HCT116 (cell line): ENCODE data around the gene SNX25. TPM values are rescaled to one million over a fixed set of nuclear protein-coding genes. Genes with fewer than 3 reads are reported as not detected.
"Not testable (repeated sequence)": the region's sequence is repeated elsewhere in the genome, so short reads cannot be mapped to it uniquely, and the experiment has no call there.

Source experiments
- ATAC-seq: fragments of 200-7000 bp; cut with Tn5 transposase; 2 replicates; pipeline ENCODE4 v1.9.1; 2020; ENCODE audit warnings: mild to moderate bottlenecking, moderate library complexity
- BruUV-seq: library from RNA; stranded (reverse); fragments of 400-500 nt; replicated peaks from 2 replicates; lab custom pipeline; 2021; lab: Mats Ljungman, UMichigan
- CTCF ChIA-PET: fragments of 300-600 bp; sonication (Branson Sonifier 250); formaldehyde crosslinking; loops from one replicate; lab custom pipeline; 2021; ENCODE audit warnings: antibody characterized with exemption; lab: Charles Lee
- POLR2A ChIA-PET: fragments of 300-600, 350-600 bp; sonication (Branson Sonifier 250); formaldehyde crosslinking; loops from one replicate; lab custom pipeline; 2021; ENCODE audit warnings: antibody characterized with exemption; lab: Charles Lee
- RAD21 ChIA-PET, 2 experiments: fragments of 300-600 bp; sonication (Branson Sonifier 250); formaldehyde crosslinking; loops; one replicate each; lab custom pipeline; 2023; ENCODE audit warnings: low total read pairs in 2 of 2; ENCODE audit not compliant: uncharacterized antibody in 2 of 2, unreplicated experiment in 2 of 2, low non-redundant PET in 1 of 2; lab: Charles Lee
- DNase-seq: peaks from one replicate; pipeline ENCODE4 v3.0.0-alpha.2; 2010; ENCODE audit warnings: low read depth, low spot score
- H2AFZ ChIP-seq: fragments of 200-600 bp; shearing (Covaris generic), sonication (generic); 2 replicates; pipeline ENCODE4 v1.6.1; 2017; ENCODE audit warnings: low read depth, mixed run types, mixed read lengths, antibody characterized with exemption, low read length; ENCODE audit not compliant: poor library complexity, severe bottlenecking
- H3K27ac ChIP-seq: 2 replicates; pipeline ENCODE4 v1.5.1; 2012; ENCODE audit warnings: low read depth, low read length
- H3K27me3 ChIP-seq: fragments of 200-600 bp; sonication (generic); 2 replicates; pipeline ENCODE4 v1.6.1; 2016; ENCODE audit warnings: mixed run types, low read length, mixed read lengths; ENCODE audit not compliant: insufficient read depth
- H3K36me3 ChIP-seq, 2 experiments: fragments of 200-500 bp in 1 of 2; fragments of 200-600 bp in 1 of 2; sonication (Bioruptor generic) in 1 of 2; sonication (generic) in 1 of 2; 2 replicates each; pipeline versions ENCODE4 v1.5.1 to v1.6.1; 2014 to 2016; ENCODE audit warnings: low read length in 2 of 2, inconsistent platforms in 1 of 2, mixed read lengths in 1 of 2, mixed run types in 1 of 2; ENCODE audit not compliant: insufficient read depth in 2 of 2, control insufficient read depth in 1 of 2
- H3K4me1 ChIP-seq, 2 experiments: fragments of 200-600 bp in 1 of 2; sonication (generic) in 1 of 2; 2 replicates each; pipeline versions ENCODE4 v1.5.1 to v1.6.1; 2012 to 2017; ENCODE audit warnings: low read length in 2 of 2, inconsistent platforms in 1 of 2, mild to moderate bottlenecking in 1 of 2, mixed read lengths in 1 of 2, mixed run types in 1 of 2, moderate library complexity in 1 of 2; ENCODE audit not compliant: insufficient read depth in 2 of 2, control insufficient read depth in 1 of 2
- H3K4me2 ChIP-seq: fragments of 200-600 bp; sonication (generic); 2 replicates; pipeline ENCODE4 v1.6.1; 2017; ENCODE audit warnings: mixed run types, low read length, mixed read lengths
- H3K4me3 ChIP-seq, 2 experiments: fragments of 200-600 bp in 1 of 2; sonication (generic) in 1 of 2; replicated peaks in 1 of 2; 2 replicates each; pipeline ENCODE4 v1.5.1; 2011 to 2016; ENCODE audit warnings: low read length in 2 of 2, control low read depth in 1 of 2, low read depth in 1 of 2, mild to moderate bottlenecking in 1 of 2, mixed read lengths in 1 of 2, mixed run types in 1 of 2
- H3K79me2 ChIP-seq: fragments of 200-600 bp; sonication (generic); 2 replicates; pipeline ENCODE4 v1.6.1; 2017; ENCODE audit warnings: mild to moderate bottlenecking, mixed run types, low read length, moderate library complexity, mixed read lengths; ENCODE audit not compliant: insufficient read depth
- H3K9ac ChIP-seq: fragments of 200-600 bp; sonication (generic); 2 replicates; pipeline ENCODE4 v1.6.1; 2016; ENCODE audit warnings: low read length, mixed read lengths
- H3K9me2 ChIP-seq: fragments of 200-600 bp; sonication (generic), shearing (Covaris generic); 2 replicates; pipeline ENCODE4 v1.6.1; 2017; ENCODE audit warnings: mixed run types, mild to moderate bottlenecking, moderate library complexity; ENCODE audit not compliant: insufficient read depth
- H3K9me3 ChIP-seq, 2 experiments: fragments of 200-500 bp in 1 of 2; fragments of 200-600 bp in 1 of 2; sonication (Bioruptor generic) in 1 of 2; sonication (generic) in 1 of 2; 2 replicates each; pipeline ENCODE4 v1.6.1; 2014 to 2017; ENCODE audit warnings: low read length in 2 of 2, mixed read lengths in 2 of 2, inconsistent platforms in 1 of 2, low read depth in 1 of 2, mild to moderate bottlenecking in 1 of 2, mixed run types in 1 of 2, moderate library complexity in 1 of 2; ENCODE audit not compliant: control insufficient read depth in 1 of 2, insufficient read depth in 1 of 2
- H4K20me1 ChIP-seq: fragments of 200-600 bp; sonication (generic), shearing (Covaris generic); 2 replicates; pipeline ENCODE4 v1.6.1; 2017; ENCODE audit warnings: mixed run types, mild to moderate bottlenecking, moderate library complexity; ENCODE audit not compliant: insufficient read depth
- ATF3 ChIP-seq: IDR thresholded peaks from 2 replicates; pipeline ENCODE4 v1.6.1; 2012
- EZH2phosphoT487 ChIP-seq: fragments of 200-600 bp; IDR thresholded peaks from 2 replicates; pipeline ENCODE4 v1.6.1; 2018; ENCODE audit warnings: antibody characterized with exemption, borderline replicate concordance
- FOSL1 ChIP-seq: IDR thresholded peaks from 2 replicates; pipeline ENCODE4 v1.6.1; 2012; ENCODE audit warnings: low read depth
- JUND ChIP-seq: IDR thresholded peaks from 2 replicates; pipeline ENCODE4 v1.6.1; 2012
- REST ChIP-seq: IDR thresholded peaks from 2 replicates; pipeline ENCODE4 v1.6.1; 2012; ENCODE audit warnings: low read depth
- TCF7L2 ChIP-seq: IDR thresholded peaks from 2 replicates; pipeline ENCODE4 v1.7.0; 2011; ENCODE audit warnings: borderline replicate concordance, inconsistent platforms; ENCODE audit not compliant: insufficient read depth, insufficient read length; ENCODE audit errors: extremely low read depth
- YY1 ChIP-seq: IDR thresholded peaks from 2 replicates; pipeline ENCODE4 v1.6.1; 2011; ENCODE audit warnings: low read length, low read depth, moderate library complexity, mild to moderate bottlenecking; ENCODE audit not compliant: insufficient replicate concordance; ENCODE audit errors: extremely low read depth
- ZBTB33 ChIP-seq: IDR thresholded peaks from 2 replicates; pipeline ENCODE4 v1.6.1; 2011; ENCODE audit warnings: mild to moderate bottlenecking, low read length, moderate library complexity; ENCODE audit not compliant: insufficient replicate concordance; ENCODE audit errors: extremely low read depth
- ZNF274 ChIP-seq: fragments of 200-500 bp; sonication (Bioruptor generic); IDR thresholded peaks from 2 replicates; pipeline ENCODE4 v1.6.1; 2014; ENCODE audit warnings: mild to moderate bottlenecking, low read depth, low read length, inconsistent platforms
- intact Hi-C: fragments of 100-400 bp; cut with micrococcal nuclease; formaldehyde crosslinking; loops from 2 replicates; pipeline ENCODE4 v1.10.0; 2022
- total RNA-seq: library from RNA; stranded (reverse); gene quantifications from one replicate; pipeline ENCODE4 v1.2.1, GENCODE V29; 2021; ENCODE audit not compliant: unreplicated experiment

Gene SNX25
- total RNA-seq, 1 experiment from 2014 or later: 20.9 TPM

- H4K20me1 ChIP-seq: no peaks in the 10 kb centered on the region
- peaks cover 0 to 8% of the 10 kb centered on the region in 2 experiments; a peak in 2 of 4 replicates for H3K4me1 ChIP-seq
- intact Hi-C loops: no loop called here
- H3K36me3 ChIP-seq: no peaks in the 10 kb centered on the region
- ATAC-seq (no peak), DNase-seq (no peak)
- H3K9ac ChIP-seq: no peak overlapping the region
- no peaks in the 10 kb centered on the region for H3K9me3 ChIP-seq
- no peaks in the 10 kb centered on the region for H3K79me2 ChIP-seq
- no peak overlapping the region for H3K4me2 ChIP-seq
- H3K9me2 ChIP-seq: no peaks in the 10 kb centered on the region
- POLR2A ChIA-PET: no interaction called here
- no peak overlapping the region for H3K4me3 ChIP-seq
- RAD21 ChIA-PET: no interaction called here
- CTCF ChIA-PET: no interaction called here
- TF ChIP-seq REST: no peak
- no peak for TF ChIP-seq JUND
- no peak for TF ChIP-seq EZH2phosphoT487
- TF ChIP-seq TCF7L2: no peak
- no peak for TF ChIP-seq YY1
- no peak for TF ChIP-seq ZNF274
- TF ChIP-seq ATF3: no peak
- TF ChIP-seq ZBTB33: no peak
- TF ChIP-seq FOSL1: no peak
- no peaks in the 10 kb centered on the region for H3K27me3 ChIP-seq
- BruUV-seq: no TSS peak
- no peak overlapping the region for H2AFZ ChIP-seq
- no peak overlapping the region for H3K27ac ChIP-seq
These were observed 152.5 kb downstream of the SNX25 start for GRCh38 chr4:185361872-185362271.

- H3K27me3 ChIP-seq, H3K9me3 ChIP-seq, H2AFZ ChIP-seq, intact Hi-C loops, H3K4me3 ChIP-seq, H3K4me1 ChIP-seq, H3K79me2 ChIP-seq, H3K9ac ChIP-seq, ATAC-seq, H4K20me1 ChIP-seq, CTCF ChIA-PET, H3K36me3 ChIP-seq, H3K9me2 ChIP-seq, BruUV-seq, H3K27ac ChIP-seq, RAD21 ChIA-PET, DNase-seq, H3K4me2 ChIP-seq: not testable (repeated sequence)
- POLR2A ChIA-PET: interaction anchor here (0.7 kb wide), 1 partner anchor 16 kb away, joined by 4 read pairs; no protein-coding TSS in a partner anchor
These were observed 153.2 kb downstream of the SNX25 start for GRCh38 chr4:185362570-185362969.
